ENCODE results near the gene MRM1. TPM values are rescaled to one million over a fixed set of nuclear protein-coding genes. Genes with fewer than 3 reads are reported as not detected.

MRM1 gene
- total and polyA plus RNA-seq, 2 experiments from 2014 or later = 7.6 to 20.4 TPM

- H3K36me3 Mint-ChIP-seq (ENCODE audit: low read depth) = no peaks in the 10 kb centered on the region
- Histone ChIP-seq H3K27me3 (ENCODE audit: insufficient read depth) (peaks cover 5% of the 10 kb centered on the region; the same call in 1 of the 2 replicates), H3K27ac (ENCODE audit: low read depth) (no peak overlapping the region), H3F3A (replicated peaks; ENCODE audit: low read depth) (no peaks in the 10 kb centered on the region), H3K4me2 (no peak overlapping the region), H3K9me2 (ENCODE audit: insufficient read depth) (no peaks in the 10 kb centered on the region), H3K79me2 (replicated peaks; ENCODE audit: insufficient read depth) (no peaks in the 10 kb centered on the region), H2AFZ (no peak overlapping the region), H3K36me3 (ENCODE audit: insufficient read depth) (no peaks in the 10 kb centered on the region), H3K4me3 (no peak overlapping the region), H4K20me1 (replicated peaks; ENCODE audit: insufficient read depth) (no peaks in the 10 kb centered on the region), H3K4me1 (ENCODE audit: insufficient read depth) (peaks cover 7% of the 10 kb centered on the region; the same call in 1 of the 2 replicates)
- H3K27ac Mint-ChIP-seq = no peak overlapping the region
- TF ChIP-seq EZH2 (IDR thresholded peaks at IDR 0.05; ENCODE audit: low read depth, unreplicated experiment) (no peak), ZNF331 (CRISPR knock-in tag; IDR thresholded peaks at IDR 0.05; ENCODE audit: low read depth) (no peak), CTCF (conservative IDR thresholded peaks at IDR 0.05; ENCODE audit: low read depth in 2 of 2) (no peak), ETS1 (IDR thresholded peaks at IDR 0.05) (no peak), CREB1 (CRISPR knock-in tag; IDR thresholded peaks at IDR 0.05; ENCODE audit: low read depth) (no peak), STAT1 (IDR thresholded peaks at IDR 0.05; ENCODE audit: unreplicated experiment) (no peak), EZH2phosphoT487 (IDR thresholded peaks at IDR 0.05; ENCODE audit: unreplicated experiment) (no peak), REST (IDR thresholded peaks at IDR 0.05; ENCODE audit: unreplicated experiment) (no peak), NANOG (IDR thresholded peaks at IDR 0.05; ENCODE audit: borderline replicate concordance) (no peak), ZNF462 (CRISPR knock-in tag; IDR thresholded peaks at IDR 0.05) (no peak)
- H3K4me1 Mint-ChIP-seq = peaks cover 19% of the 10 kb centered on the region
- no peaks in the 10 kb centered on the region; the same call in 2 of the 3 replicates for H3K9me3 Mint-ChIP-seq
- ATAC-seq (no peak), DNase-seq (ENCODE audit: low spot score) (no peak)
- H3K27me3 Mint-ChIP-seq (ENCODE audit: insufficient read depth, low read depth, poor library complexity) = peaks cover 18% of the 10 kb centered on the region
- no peak overlapping the region for H3K4me3 Mint-ChIP-seq
These were observed 54.3 kb downstream of the MRM1 start for GRCh38 chr17:36655726-36656125.
